Testis (tissue), 3 donors: ENCODE measurements around the gene CD58. TPM values are rescaled to one million over a fixed set of nuclear protein-coding genes. Genes with fewer than 3 reads are reported as not detected.

ENCODE experiments used
- DNase-seq: peaks from one replicate; pipeline ENCODE4 v3.0.0-alpha.2; 2019
- H3K27ac ChIP-seq, 2 donors: fragments of 200-600 bp; sonication (generic); one replicate each; pipeline ENCODE4 v1.5.1; 2019
- H3K27me3 ChIP-seq: fragments of 200-600 bp; sonication (generic); one replicate; pipeline ENCODE4 v1.5.1; 2019
- H3K36me3 ChIP-seq: fragments of 200-600 bp; sonication (generic); one replicate; pipeline ENCODE4 v1.5.1; 2017; ENCODE audit warnings: low read depth; ENCODE audit errors: missing control alignments
- H3K4me1 ChIP-seq: fragments of 200-600 bp; sonication (generic); one replicate; pipeline ENCODE4 v1.5.1; 2019
- H3K4me3 ChIP-seq, 2 donors: fragments of 200-600 bp; sonication (generic); one replicate each; pipeline ENCODE4 v1.5.1; 2017 to 2019
- H3K9me3 ChIP-seq: fragments of 200-600 bp; sonication (generic); one replicate; pipeline ENCODE4 v1.5.1; 2017
- POLR2A ChIP-seq: fragments of 450-650 bp; IDR thresholded peaks from one replicate; pipeline ENCODE4 v1.6.1; 2017; ENCODE audit warnings: antibody characterized with exemption, mild to moderate bottlenecking, moderate library complexity
- WGBS, 2 donors: methylation state at CpG; one replicate each; pipeline ENCODE4 v1.1.5; 2018; 5-methylcytosine and 5-hydroxymethylcytosine counted together
- intact Hi-C: fragments of 100-400 bp; cut with DNase I; formaldehyde crosslinking; loops from one replicate; pipeline ENCODE4 v1.15.1; 2023; ENCODE audit warnings: low total_unique reads
- polyA plus RNA-seq: library from polyadenylated mRNA; stranded (reverse); fragments of 350-450 nt; fragmentation: Illumina TruSeq; extraction: RNeasy Lipid Tissue Mini Kit (QIAGEN cat#74804); gene quantifications from one replicate; pipeline ENCODE4 v1.2.3, GENCODE V29; 2014; ENCODE audit warnings: low read depth, low replicate concordance; ENCODE audit not compliant: insufficient read depth
- total RNA-seq, 2 donors: library from RNA; depleted of rRNA; stranded (reverse); fragments of >200 nt; gene quantifications; one replicate each; pipeline ENCODE4 v1.2.3, GENCODE V29; 2016
- TF ChIP-seq, protein P1 (sequence below), 3 experiments: fragments of 450-650 bp in 2 of 3; fragments of 200-600 bp in 1 of 3; sonication (generic) in 1 of 3; IDR thresholded peaks; one replicate each; pipeline ENCODE4 v1.5.1; 2016 to 2019; ENCODE audit warnings: antibody characterized with exemption in 3 of 3, mild to moderate bottlenecking in 2 of 3, moderate library complexity in 1 of 3

The CD58 gene
- total and polyA plus RNA-seq, 3 donors from 2014 or later, result 11.4 to 15.0 (median 14.9) TPM

DNA sequence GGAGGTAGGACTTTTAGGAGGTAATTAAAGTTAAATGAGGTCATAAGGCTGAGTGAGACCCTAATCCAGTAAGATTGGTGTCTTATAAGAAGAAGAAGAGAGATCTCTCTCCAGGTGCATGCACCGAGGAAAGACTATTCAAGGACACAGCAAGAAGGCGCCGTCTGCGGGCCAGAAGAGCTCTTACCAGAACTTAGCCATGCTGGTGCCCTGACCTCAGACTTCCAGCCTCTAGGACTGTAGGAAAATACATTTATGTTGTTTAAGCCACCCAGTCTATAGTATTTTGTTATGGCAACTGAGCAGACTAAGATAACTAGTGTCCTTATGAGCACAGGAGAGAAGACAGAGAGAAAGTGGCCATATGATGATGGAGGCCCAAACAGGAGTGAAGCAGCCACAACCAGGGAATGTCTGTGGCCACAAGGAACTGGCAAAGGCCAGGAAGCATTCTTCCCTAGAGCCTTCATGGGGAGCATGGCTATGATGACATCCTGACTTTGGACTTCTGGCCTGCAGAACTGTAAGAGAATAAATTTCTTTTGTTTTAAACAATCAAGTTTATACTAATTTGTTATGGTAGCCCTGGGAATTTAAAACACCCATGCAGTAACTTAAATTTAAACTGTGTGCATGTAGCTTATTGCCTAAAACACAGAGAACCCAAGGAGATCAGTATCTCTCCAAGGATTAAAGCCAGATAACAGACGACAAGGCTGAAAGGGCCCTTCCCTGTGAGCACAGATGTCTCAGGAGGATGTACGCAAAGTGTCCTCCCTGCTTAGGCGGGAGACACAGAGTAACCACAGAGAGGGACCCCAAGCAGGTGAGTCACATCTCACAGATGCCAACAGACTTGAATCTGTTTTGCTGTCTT is 9.9 kb upstream of the CD58 start:
- Histone ChIP-seq H3K4me1 (no peaks in the 10 kb centered on the region), H3K4me3 (no peak overlapping the region), H3K36me3 (no peaks in the 10 kb centered on the region), H3K9me3 (no peaks in the 10 kb centered on the region), H3K27me3 (no peaks in the 10 kb centered on the region), H3K27ac (no peak overlapping the region)
- 79 to 92% methylated on average over 7 of the region's 7 CpGs for WGBS, 2 donors
- intact Hi-C loops, result no loop called here
- no peak for DNase-seq
- TF ChIP-seq, protein P1, sequence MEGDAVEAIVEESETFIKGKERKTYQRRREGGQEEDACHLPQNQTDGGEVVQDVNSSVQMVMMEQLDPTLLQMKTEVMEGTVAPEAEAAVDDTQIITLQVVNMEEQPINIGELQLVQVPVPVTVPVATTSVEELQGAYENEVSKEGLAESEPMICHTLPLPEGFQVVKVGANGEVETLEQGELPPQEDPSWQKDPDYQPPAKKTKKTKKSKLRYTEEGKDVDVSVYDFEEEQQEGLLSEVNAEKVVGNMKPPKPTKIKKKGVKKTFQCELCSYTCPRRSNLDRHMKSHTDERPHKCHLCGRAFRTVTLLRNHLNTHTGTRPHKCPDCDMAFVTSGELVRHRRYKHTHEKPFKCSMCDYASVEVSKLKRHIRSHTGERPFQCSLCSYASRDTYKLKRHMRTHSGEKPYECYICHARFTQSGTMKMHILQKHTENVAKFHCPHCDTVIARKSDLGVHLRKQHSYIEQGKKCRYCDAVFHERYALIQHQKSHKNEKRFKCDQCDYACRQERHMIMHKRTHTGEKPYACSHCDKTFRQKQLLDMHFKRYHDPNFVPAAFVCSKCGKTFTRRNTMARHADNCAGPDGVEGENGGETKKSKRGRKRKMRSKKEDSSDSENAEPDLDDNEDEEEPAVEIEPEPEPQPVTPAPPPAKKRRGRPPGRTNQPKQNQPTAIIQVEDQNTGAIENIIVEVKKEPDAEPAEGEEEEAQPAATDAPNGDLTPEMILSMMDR (IDR thresholded peaks at IDR 0.05), result no peak
- TF ChIP-seq POLR2A, result no peak

GRCh38 chr1:116579259-116579875 is 8.5 kb upstream of the CD58 start:
- 49 to 76% methylated on average over 16 to 21 of the region's 21 CpGs for WGBS, 2 donors

GRCh38 chr1:116578581-116578980 is 7.8 kb upstream of the CD58 start:
- intact Hi-C loops, result loop anchor here (5.0 kb wide), 1 partner anchor 314 kb away; no protein-coding TSS in a partner anchor
- no peaks in the 10 kb centered on the region for H3K27me3 ChIP-seq
- H3K27ac ChIP-seq, result no peak overlapping the region
- TF ChIP-seq POLR2A, result no peak
- TF ChIP-seq, protein P1 (IDR thresholded peaks at IDR 0.05), result no peak
- 95 to 98% methylated on average over 1 of the region's 1 CpG for WGBS, 2 donors
- no peak for DNase-seq
- H3K4me1 ChIP-seq, result peaks cover 5% of the 10 kb centered on the region
- H3K4me3 ChIP-seq, result no peak overlapping the region
- no peaks in the 10 kb centered on the region for H3K36me3 ChIP-seq
- H3K9me3 ChIP-seq, result no peaks in the 10 kb centered on the region

More at GRCh38 chr1:116579259-116579875, 8.5 kb upstream of the CD58 start:
- no peak for DNase-seq
- Histone ChIP-seq H3K4me1 (no peaks in the 10 kb centered on the region), H3K27me3 (no peaks in the 10 kb centered on the region), H3K4me3 (no peak overlapping the region), H3K9me3 (no peaks in the 10 kb centered on the region), H3K36me3 (no peaks in the 10 kb centered on the region), H3K27ac (no peak overlapping the region)
- no peak for TF ChIP-seq POLR2A
- intact Hi-C loops, result loop anchor here (5.0 kb wide), 1 partner anchor 313 kb away; no protein-coding TSS in a partner anchor

DNA sequence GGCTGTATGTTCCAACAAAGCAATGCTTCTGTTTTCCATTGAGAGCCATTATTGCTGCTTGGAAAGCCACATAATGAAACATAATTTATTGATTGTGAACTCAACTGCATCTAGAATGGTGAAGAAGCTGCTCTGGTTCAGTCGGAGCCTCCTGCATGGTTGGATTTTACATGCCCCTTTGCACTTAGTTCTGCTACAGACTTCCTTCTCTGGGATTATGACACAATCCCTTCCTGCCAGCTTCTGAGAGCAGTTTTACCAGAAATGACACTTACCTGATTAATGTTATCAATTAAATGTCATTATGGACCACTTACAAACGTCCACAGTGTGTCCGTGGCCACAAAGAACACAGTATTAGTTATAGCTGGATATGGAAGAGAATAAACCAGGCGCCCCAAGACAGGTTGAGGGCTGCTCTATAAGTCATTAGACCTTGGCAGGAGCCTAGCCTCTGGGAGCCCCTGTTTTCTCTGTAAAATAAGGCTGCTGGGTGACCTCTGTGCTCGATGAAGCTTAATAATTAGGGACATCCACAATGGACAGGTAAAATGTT is 7.0 kb upstream of the CD58 start:
- H3K36me3 ChIP-seq, result no peaks in the 10 kb centered on the region
- peaks cover 5% of the 10 kb centered on the region for H3K4me1 ChIP-seq
- 94% methylated on average over 5 of the region's 5 CpGs for WGBS, 2 donors
- no peak for DNase-seq
- H3K9me3 ChIP-seq, result no peaks in the 10 kb centered on the region
- H3K27me3 ChIP-seq, result no peaks in the 10 kb centered on the region
- no peak overlapping the region for H3K4me3 ChIP-seq
- intact Hi-C loops, result loop anchor here (5.0 kb wide), 1 partner anchor 314 kb away; no protein-coding TSS in a partner anchor
- H3K27ac ChIP-seq, result no peak overlapping the region
- no peak for TF ChIP-seq POLR2A
- TF ChIP-seq, protein P1 (IDR thresholded peaks at IDR 0.05), result no peak
